HG02610 (cell line): ENCODE results near the gene CRK.
A peak's percentile ranks its signal among the peaks of the same experiment; 100 is the strongest.
"Not testable (repeated sequence)": the region's sequence is repeated elsewhere in the genome, so short reads cannot be mapped to it uniquely, and the experiment has no call there.

Experiments used
- ATAC-seq: cut with Tn5 transposase; IDR thresholded peaks from one replicate; pipeline ENCODE4 v1.9.1; 2021; ENCODE audit warnings: mild to moderate bottlenecking, moderate library complexity; ENCODE audit not compliant: unreplicated experiment

CRK gene

DNA sequence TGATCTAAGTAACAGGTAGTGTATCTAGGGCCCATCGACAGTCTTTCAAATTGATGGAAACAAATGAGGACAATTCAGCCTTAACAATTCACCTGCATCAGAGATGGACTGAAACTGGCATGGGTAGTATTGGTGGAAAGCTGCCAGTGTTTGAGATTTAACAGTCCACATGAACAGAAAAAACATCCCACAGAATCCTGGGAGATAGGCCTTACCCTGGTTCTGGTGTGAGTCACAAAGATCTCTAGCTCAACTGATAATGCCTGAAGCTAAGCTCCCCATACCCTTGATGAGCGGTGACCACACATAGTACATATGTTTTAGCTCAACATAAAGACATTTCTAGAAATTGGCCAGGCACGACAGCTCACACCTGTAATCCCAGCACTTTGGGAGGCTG lies 21.9 kb downstream of the CRK start:
- no peak for ATAC-seq

DNA sequence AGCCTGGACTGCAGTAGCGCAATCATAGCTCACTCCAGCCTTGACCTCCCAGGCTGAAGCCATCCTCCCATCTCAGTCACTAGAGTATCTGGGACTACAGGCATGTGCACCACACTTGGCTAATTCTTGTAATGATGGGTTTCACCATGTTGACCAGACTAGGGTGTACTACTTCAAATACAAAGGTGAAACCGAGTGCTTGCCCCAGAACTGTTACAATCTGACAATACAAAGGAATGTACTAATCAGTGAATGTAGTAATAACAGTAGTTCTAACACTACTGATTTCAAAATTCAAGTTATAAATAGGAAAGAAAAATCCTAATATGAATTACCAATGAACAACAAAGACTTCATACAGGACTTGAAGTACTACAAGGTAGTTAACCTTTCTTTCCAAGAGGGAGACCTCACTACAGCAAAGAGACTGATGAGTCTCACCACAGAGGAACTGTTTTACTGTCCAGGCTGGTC lies 24.4 kb downstream of the CRK start:
- peak; percentile 83 for ATAC-seq

DNA sequence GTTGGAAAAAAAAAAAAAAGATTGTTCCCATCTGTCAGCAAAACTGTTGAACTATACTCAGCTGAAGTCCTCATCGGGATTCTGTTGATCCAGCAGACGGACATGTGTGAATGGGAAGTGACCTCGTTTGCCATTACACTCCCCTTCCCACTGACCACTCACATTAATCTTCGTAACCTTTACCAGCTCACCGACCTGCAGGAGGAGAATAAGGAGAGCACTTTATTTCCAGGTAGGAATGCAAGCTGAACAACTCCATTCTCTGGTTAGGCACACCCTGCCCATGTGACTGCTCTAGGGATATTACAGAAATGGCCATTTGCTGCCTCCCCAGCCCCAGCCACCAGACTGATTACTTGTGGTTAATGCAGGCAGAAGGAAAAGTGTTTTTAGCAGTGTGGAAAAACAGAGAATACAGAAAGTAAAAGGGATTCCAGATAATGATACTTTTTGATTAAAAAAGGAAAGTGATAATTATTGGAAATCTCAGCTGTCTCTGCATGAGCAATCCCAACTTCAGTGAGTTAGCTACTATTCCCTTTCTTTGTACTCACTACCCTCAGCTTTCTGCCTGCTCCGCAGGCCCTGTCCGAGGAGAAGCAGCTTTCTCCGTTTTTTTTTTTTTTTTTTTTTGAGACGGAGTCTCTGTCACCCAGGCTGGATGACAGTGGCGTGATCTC lies 32.4 kb downstream of the CRK start:
- ATAC-seq = no peak

DNA sequence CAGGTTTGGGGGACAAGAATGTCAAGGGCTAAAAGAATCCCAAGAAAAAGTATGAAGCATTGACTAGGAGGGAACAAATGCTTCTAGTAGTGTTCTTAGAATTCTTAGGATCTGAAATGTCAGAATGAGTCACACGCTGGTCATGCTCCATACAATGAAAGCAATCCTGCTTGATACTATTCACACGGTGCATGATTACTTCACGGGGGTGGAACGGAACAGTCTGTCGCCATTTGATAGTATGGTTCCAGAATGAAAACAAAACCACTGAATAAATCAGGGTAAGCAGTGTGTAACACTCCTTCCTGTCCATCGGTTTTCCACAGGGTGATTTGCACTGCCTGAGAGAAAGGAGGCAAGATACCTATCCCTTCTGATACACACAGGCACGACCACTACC lies 33.1 kb downstream of the CRK start:
- no peak for ATAC-seq

DNA sequence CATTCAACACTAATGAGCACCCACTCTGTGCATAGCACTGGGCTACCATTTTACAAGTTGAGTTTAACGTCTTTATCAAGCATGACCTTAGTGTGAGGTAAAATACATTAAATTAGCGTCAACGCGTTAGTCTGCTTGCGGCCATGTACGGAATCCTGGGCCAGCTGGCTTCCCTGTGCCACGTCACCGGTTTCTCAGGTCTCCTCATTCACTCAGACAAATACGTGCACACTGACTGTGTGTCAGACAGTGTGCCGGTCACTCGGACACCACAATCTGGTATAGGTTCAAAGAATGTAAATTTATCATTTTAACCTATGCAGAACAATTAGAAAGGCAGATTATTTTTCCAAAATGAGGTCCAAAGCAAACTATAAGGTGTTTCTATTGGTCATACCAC lies 34.6 kb downstream of the CRK start:
- no peak for ATAC-seq

DNA sequence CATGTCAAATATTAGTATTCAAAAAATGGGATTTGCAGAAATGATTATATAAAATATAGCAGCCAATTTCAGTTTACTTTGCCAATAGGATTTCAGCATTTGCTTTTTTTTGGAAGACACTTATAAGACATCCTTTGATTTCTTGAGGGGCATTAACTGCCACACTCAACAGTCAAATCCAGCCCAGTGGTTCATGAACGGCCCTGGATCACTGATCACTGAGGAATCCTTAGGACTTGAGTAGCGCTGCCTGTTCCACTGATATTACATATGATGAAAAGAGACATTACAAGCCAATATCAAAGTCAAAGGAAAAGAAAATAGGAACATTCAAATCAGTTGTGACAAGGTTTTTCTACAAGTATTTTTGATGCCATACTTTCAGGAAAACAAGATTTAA lies 35.1 kb downstream of the CRK start:
- ATAC-seq = no peak

DNA sequence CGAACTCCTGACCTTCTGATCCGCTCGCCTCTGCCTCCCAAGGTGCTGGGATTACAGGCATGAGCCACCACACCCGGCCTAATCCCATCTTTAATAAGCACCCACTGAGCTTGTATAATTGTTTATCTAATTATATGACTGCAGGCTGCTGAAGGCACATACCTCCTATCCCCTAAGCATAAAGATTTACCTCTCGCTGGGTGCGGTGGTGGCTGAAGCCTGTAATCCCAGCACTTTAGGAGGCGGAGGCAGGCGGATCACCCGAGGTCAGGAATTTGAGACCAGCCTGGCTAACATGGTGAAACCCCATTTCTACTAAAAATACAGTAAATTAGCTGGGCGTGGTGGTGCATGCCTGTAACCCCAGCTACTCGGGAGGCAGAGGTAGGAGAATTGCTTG lies 35.9 kb downstream of the CRK start:
- ATAC-seq = no peak

DNA sequence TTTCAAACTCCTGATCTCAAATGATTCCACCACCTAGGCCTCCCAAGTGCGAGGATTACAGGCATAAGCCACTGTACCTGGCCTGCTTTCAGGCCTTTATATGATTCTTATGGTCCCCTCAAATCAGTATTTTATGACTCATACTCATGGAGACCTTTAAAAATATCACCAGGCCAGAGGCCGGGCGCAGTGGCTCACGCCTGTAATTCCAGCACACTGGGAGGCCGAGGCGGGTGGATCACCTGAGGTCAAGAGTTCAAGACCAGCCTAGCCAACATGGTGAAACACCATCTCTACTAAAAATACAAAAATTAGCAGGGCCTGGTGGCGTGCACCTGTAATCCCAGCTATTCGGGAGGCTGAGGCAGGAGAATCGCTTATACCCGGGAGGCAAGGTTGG lies 37.6 kb downstream of the CRK start:
- not testable (repeated sequence) for ATAC-seq

DNA sequence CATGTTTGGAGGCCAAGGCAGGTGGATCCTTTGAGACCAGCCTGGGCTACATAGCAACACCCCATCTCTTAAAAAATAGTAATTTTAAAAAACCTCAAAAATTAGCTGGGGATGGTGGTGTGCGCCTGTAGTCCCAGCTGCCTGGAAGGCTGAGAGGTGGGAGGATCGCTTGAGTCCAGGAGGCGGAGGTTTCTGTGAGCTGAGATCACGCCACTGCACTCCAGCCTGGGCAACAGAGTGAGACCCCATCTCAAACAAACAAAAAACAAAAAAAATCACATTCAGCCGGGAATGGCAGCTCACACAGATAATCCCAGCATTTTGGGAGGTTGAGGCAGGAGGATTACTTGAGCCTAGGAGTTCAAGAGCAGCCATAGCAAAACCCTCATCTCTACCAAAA lies 39.6 kb downstream of the CRK start:
- no peak for ATAC-seq

DNA sequence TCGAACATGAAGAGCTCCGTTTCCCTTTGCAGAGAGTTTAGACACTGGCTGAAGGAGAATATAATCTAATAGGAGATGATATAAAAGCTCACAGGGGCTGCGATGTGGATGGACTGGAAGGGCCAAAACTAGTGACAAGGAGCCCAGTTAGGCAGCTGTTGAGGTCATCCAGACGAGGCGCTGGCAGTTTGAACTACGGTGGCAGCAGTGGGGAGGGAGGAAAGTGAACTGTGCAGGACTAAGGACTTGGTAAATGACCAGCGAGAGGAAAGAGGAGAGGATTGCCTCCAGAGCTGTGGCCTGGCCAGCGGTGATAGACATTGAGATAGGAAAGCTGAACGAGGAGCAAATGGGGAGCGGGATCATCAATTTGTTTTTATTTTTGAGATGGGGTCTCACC lies 41.4 kb downstream of the CRK start:
- ATAC-seq = no peak

DNA sequence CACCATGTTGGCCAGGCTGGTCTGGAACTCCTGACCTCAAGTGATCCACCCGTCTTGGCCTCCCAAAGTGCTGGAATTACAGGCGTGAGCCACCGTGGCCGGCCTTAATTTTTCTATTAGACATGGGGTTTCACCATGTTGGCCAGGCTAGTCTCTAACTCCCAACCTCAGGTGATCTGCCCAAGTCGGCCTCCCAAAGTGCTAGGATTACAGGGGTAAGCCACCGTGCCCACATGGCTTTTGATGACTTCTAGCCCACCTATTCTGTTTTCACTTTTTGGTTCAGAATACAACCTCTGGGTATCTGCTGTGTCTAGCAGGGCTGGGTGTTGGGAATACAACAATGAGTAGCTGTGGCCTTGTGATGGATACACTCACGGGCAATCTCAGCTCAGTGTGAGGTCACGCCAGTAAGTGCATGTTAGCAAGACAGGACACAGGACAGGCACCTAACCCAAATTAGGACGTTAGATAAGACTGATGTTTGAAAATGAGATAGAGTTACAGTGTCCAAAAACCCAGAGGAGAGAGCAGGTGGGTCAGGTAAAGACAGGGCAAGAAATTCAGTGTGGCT lies 41.9 kb downstream of the CRK start:
- no peak for ATAC-seq

DNA sequence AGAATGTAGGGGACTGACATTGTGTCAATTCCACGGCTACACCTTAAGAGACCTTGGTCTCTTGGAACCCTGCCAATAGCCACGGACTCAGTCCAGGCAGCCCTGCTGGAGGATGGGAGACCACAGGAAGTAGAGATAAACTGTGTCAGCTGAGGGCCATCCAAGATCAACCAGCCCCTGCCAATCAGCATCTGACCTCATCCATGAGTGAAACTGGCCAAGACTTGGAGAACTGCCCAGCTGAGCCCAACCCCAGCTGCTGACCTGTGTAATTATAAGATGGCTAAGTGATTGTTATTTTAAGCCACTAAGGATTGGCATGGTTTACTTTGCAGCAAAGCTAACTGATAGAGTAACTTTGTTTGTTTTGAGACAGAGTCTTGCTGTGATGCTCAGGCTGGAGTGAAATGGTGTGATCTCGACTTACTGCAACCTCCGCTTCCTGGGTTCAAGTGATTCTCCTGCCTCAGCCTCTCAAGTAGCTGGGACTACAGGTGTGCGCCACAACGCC lies 42.7 kb downstream of the CRK start:
- ATAC-seq = no peak

DNA sequence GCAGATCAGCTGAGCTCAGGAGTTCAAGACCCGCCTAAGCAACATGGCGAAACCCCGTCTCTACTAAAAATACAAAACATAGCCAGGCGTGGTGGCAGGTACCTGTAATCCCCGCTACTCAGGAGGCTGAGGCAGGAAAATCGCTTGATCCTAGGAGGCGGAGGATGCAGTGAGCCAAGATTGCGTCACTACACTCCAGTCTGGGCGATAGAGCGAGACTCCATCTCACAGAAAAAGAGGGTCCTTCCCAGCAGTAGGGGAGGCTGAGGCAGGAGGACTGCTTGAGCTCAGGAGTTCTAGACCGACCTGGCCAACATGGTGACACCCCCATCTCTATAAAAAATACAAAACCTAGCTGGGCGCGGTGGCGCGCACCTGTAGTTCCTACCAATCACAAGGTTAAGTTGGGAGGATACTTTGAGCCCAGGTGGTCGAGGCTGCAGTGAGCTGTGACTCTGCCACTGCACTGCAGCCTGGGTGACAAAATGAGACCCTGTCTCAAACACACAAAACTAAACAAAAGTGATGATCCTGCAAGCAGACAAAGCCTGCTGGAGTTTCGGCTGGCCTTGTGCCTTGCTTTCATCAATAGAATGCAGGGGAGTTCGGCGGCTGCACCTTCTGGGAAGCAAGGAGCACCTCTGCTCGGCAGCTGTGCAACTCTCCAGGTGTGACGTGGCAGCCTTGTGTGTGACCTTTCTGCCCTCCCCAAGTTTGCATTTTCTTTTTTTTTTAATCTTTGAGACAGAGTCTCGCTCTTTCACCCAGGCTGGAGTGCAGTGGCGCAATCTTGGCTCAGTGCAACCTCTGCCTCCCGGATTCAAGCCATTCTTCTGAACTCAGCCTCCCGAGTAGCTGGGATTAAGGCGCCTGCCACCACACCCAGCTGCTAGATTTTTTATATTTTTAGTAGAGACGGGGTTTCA lies 43.6 kb downstream of the CRK start:
- ATAC-seq = no peak

DNA sequence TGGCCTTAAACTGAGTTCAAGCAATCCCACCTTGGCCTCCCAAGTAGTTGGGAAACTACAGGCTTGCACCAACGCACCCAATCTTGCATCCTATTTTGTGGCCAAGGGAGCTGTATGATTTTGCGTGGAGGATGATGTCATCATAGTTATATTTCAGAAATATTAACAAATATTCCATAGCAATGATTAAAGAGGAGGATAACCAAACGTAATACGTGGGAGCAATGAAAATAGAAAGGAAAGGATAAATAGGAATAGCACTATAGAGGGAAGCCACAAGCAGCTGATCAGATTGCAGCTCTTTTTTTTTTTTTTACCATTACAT lies 53.8 kb downstream of the CRK start:
- ATAC-seq = no peak

DNA sequence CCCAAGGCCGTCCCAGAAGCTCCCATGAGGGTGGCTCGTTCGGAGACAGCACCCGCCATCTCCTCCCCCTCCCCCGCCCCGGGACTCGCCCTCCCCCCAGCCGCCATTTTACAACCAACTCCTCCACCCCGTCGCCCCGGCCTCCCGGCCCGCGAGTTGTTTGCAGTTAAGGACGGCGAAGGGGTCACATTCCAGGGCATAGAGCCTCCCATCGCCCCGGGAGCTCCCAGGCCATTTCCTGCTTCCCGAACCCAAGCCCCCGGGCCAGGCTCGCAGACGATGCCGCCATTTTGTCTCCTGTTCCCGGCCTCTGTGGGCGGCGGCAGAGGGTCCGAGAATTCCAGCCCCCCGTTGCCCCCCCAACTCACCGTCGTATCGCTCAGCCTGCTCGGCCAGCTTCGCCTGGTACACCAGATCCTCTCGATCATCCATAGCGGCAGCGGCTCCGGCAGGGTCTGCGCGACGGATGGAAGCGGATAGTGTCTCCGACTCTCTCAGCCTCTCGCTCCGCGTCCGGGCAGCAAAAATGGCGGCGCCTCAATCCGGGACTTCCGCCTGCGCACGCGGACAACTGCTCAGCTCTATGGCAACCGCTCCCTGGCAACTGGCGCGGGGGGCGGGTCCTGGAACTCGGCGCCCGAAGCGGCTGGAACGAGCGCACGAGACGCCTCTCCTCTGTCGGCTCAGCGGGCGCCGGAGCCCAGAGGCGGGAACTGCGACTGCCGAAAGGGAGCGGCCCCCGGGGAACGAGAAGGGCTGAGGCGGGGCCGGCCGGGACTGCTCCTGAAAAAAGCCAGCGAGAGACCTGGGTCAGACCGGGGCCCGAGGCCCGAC lies 56.1 kb downstream of the CRK start, which contains the start of gene YWHAE:
Gene YWHAE, minus strand, starts transcription at position 544 of the 834 bp plus-strand sequence. Its CDS starts 112 bp downstream, at position 432.
- ATAC-seq = peak; percentile 87

DNA sequence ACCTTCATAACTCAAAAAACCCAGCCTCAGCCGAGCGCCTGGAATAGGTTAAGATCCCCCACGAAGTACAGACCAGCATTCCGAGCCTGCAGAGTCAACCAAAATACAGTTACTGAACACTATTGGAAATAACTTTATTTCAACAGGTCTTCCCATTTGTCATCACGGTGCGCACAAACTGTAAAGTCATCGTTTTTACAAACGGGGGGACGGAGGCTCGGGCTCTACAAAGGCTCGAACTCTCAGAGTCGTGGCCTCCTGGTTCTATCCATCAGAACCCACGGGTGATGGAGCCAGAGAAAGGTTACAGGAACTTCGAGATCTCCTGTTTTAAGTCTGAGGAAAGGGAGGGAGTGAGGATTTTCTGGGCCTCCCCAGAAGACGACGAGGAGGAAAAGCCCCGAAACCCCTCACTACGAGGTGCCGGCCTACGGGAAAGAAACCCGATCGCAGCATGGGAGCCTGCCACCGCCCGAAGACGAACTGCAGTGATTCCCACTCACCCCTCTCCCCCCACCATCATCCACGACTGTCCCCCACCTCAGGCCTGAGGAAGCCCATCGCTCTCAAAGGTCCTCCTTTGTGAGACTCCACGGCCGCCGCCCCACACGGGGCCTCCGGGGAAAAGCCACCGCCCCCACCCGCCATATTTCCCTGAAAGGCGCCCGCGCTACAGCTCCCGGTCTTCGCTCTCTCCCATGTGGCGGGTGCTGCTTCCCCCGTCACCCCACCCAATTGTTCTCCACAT lies 56.9 kb downstream of the CRK start:
- peak; percentile 7 for ATAC-seq

DNA sequence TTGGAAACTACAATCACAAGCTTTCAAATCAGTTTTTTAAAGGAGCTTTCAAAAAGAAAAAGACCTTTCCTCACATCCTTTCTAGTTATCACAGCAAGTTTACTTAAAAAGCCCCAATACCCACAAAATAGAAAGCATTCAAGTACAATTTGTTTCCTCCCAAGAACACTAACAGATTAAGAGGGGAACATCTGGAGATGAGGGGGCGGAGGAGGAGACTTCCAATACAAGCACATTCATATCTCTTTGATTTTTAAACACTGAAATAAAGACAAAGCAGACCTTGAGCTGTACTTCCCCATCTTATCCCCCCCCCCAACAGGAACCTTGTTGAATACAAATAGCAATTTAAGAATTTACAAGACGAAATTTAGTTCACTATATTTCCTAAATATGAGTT lies 58.0 kb downstream of the CRK start:
- ATAC-seq = no peak

DNA sequence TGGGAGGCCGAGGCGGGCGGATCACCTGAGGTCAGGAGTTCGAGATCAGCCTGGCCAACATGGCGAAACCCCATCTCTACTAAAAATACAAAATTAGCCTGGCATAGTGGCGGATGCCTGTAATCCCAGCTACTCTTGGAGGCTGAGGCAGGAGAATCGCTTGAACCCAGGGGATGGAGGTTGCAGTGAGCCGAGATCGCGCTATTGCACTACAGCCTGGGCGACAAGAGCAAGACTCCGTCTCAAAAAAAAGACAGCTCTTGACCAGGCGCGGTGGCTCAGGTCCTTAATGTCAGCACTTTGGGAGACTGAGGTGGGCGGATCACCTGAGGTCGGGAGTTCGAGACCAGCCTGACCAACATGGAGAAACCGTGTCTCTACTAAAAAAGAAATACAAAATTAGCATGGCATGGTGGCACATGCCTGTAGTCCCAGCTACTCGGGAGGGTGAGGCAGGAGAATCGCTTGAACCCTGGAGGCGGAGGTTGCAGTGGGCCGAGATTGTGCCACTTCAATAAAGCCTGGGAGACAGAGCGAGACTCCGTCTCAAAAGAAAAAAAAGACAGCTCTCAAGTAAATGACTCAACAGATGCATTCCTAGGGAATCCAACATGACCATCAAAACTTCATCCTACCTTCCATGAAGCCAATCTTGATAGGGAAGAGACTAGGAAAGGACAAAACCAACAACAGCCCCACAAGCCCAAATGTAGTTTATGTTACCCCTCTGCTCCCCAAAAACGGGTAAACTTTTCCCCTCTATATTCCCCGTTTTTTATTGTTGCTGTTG lies 60.0 kb downstream of the CRK start:
- not testable (repeated sequence) for ATAC-seq

DNA sequence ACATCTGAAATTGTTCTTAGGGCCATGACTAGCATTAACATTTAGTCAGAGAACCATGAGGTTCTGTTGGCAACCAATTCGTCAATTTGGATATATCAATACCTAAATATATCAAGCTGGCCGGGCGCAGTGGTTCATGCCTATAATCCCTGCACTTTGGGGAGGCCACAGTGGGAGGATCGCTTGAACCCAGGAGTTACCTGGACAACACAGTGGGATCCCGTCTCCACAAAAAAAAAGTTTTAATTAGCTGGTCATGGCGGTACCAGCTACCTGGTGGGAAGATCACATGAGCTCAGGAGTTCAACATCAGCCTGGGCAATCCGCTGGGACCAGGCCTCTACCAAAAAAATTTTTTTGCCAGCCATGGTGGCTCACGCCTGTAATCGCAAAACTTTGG lies 64.5 kb downstream of the CRK start:
- no peak for ATAC-seq
